Lung (tissue), 12 donors: ENCODE data around the gene LENG8. TPM values are rescaled to one million over a fixed set of nuclear protein-coding genes. Genes with fewer than 3 reads are reported as not detected.
A peak's percentile ranks its signal among the peaks of the same experiment; 100 is the strongest.
"Not testable (repeated sequence)": the region's sequence is repeated elsewhere in the genome, so short reads cannot be mapped to it uniquely, and the experiment has no call there.

Experiments
- ATAC-seq: fragments of 200-7000 bp; cut with Tn5 transposase; one replicate; pipeline ENCODE4 v1.9.1; 2020; ENCODE audit warnings: moderate number of reproducible peaks; ENCODE audit not compliant: insufficient read depth, low FRiP score
- DNase-seq, 3 donors: peaks; one replicate each; pipeline ENCODE4 v3.0.0-alpha.2; 2013 to 2017
- H3K27ac ChIP-seq, 2 donors: one replicate each; pipeline ENCODE4 v1.5.1; 2013; ENCODE audit warnings: mild to moderate bottlenecking in 2 of 2, moderate library complexity in 2 of 2, control low read depth in 1 of 2, inconsistent platforms in 1 of 2, low read depth in 1 of 2, low read length in 1 of 2
- H3K27me3 ChIP-seq, 3 donors: one replicate each; pipeline ENCODE4 v1.5.1; 2013; ENCODE audit warnings: low read length in 2 of 3; ENCODE audit not compliant: control insufficient read depth in 3 of 3, insufficient read depth in 3 of 3
- H3K36me3 ChIP-seq, 4 donors: one replicate each; pipeline ENCODE4 v1.5.1; 2013; ENCODE audit warnings: low read length in 4 of 4, mild to moderate bottlenecking in 1 of 4, moderate library complexity in 1 of 4; ENCODE audit not compliant: control insufficient read depth in 4 of 4, insufficient read depth in 4 of 4
- H3K4me1 ChIP-seq, 5 donors: one replicate each; pipeline ENCODE4 v1.5.1; 2013; ENCODE audit warnings: low read length in 5 of 5, mild to moderate bottlenecking in 2 of 5, moderate library complexity in 1 of 5; ENCODE audit not compliant: control insufficient read depth in 5 of 5, insufficient read depth in 5 of 5
- H3K4me3 ChIP-seq: one replicate; pipeline ENCODE4 v1.5.1; 2013; ENCODE audit warnings: mild to moderate bottlenecking, control low read depth, moderate library complexity
- H3K9ac ChIP-seq, 2 donors: one replicate each; pipeline ENCODE4 v1.5.1; 2013; ENCODE audit warnings: low read length in 2 of 2, control low read depth in 1 of 2; ENCODE audit not compliant: insufficient read depth in 1 of 2
- H3K9me3 ChIP-seq, 4 donors: one replicate each; pipeline ENCODE4 v1.5.1; 2013; ENCODE audit warnings: low read length in 3 of 4, mild to moderate bottlenecking in 1 of 4, moderate library complexity in 1 of 4; ENCODE audit not compliant: control insufficient read depth in 4 of 4, insufficient read depth in 3 of 4
- CTCF ChIP-seq: IDR thresholded peaks from 2 replicates; pipeline ENCODE4 v1.5.1; 2012; ENCODE audit warnings: mild to moderate bottlenecking; ENCODE audit errors: control extremely low read depth, extremely low read depth
- WGBS, 2 donors: extraction: QIAGEN DNeasy Blood & Tissue Kit; methylation state at CpG; one replicate each; pipeline ENCODE4 v1.1.7; 2013; 5-methylcytosine and 5-hydroxymethylcytosine counted together
- polyA plus RNA-seq, 2 donors: library from polyadenylated mRNA; stranded (reverse); fragments of 200-250 nt; gene quantifications; one replicate each; pipeline ENCODE4 v1.2.1, GENCODE V29; 2013
- total RNA-seq, 2 donors: library from RNA; depleted of rRNA in 1 of 2; stranded (reverse); fragments of >200 nt in 1 of 2; gene quantifications; one replicate each; pipeline ENCODE4 v1.2.1, GENCODE V29; 2014 to 2021
- donor health status: control.
- donor health status: control.
- donor health status: Bipolar disorder and iron deficiency.
- donor health status: healthy.
- donor health status: DM: yes; HTN: yes; CAD: no.

The LENG8 gene
- total and polyA plus RNA-seq, 4 donors: 75.1 to 199 (median 113) TPM

- H3K9me3 ChIP-seq: no peaks in the 10 kb centered on the region
- DNase-seq (peak in 2 of 3 donors; percentile 39 to 46), ATAC-seq (no peak)
- no peaks in the 10 kb centered on the region for H3K27me3 ChIP-seq
- no peak overlapping the region for H3K27ac ChIP-seq
- peaks cover 0 to 19% (median 4%) of the 10 kb centered on the region in 5 donors for H3K4me1 ChIP-seq
- no peak overlapping the region for H3K9ac ChIP-seq
- H3K4me3 ChIP-seq: no peak overlapping the region
- peaks cover 0 to 9% (median 4%) of the 10 kb centered on the region in 4 donors for H3K36me3 ChIP-seq
- 72 to 76% methylated on average over 15 of the region's 15 CpGs for WGBS, 2 donors
- no peak for TF ChIP-seq CTCF
Measured at GRCh38 chr19:54439174-54439851, 9.7 kb upstream of the LENG8 start.

- DNase-seq (no peak), ATAC-seq (no peak)
- no peaks in the 10 kb centered on the region for H3K9me3 ChIP-seq
- no peaks in the 10 kb centered on the region for H3K27me3 ChIP-seq
- H3K27ac ChIP-seq: no peak overlapping the region
- 90 to 93% methylated on average over 5 of the region's 5 CpGs for WGBS, 2 donors
- no peak overlapping the region for H3K9ac ChIP-seq
- no peak overlapping the region for H3K4me3 ChIP-seq
- peaks cover 0 to 13% (median 0%) of the 10 kb centered on the region in 5 donors for H3K4me1 ChIP-seq
- TF ChIP-seq CTCF: no peak
- H3K36me3 ChIP-seq: peaks cover 0 to 9% (median 8%) of the 10 kb centered on the region in 4 donors
Measured at GRCh38 chr19:54440641-54441040, 8.4 kb upstream of the LENG8 start.

- ATAC-seq (no peak), DNase-seq (no peak)
Measured at GRCh38 chr19:54444737-54445136, 4.3 kb upstream of the LENG8 start.

GRCh38 chr19:54446349-54446748 is 2.6 kb upstream of the LENG8 start:
- not testable (repeated sequence) for H3K4me3 ChIP-seq, H3K27ac ChIP-seq, ATAC-seq, H3K9me3 ChIP-seq, DNase-seq, H3K27me3 ChIP-seq, H3K9ac ChIP-seq
- WGBS, 2 donors: 95% methylated on average over 15 of the region's 15 CpGs
- peaks cover 8 to 27% (median 15%) of the 10 kb centered on the region in 5 donors for H3K4me1 ChIP-seq
- H3K36me3 ChIP-seq: peaks cover 0 to 20% (median 9%) of the 10 kb centered on the region in 4 donors

More at GRCh38 chr19:54444737-54445136, 4.3 kb upstream of the LENG8 start:
- WGBS, 2 donors: 87 to 91% methylated on average over 7 of the region's 7 CpGs
- peaks cover 0 to 8% (median 7%) of the 10 kb centered on the region in 4 donors for H3K36me3 ChIP-seq
- no peaks in the 10 kb centered on the region for H3K27me3 ChIP-seq
- H3K4me3 ChIP-seq: no peak overlapping the region
- H3K27ac ChIP-seq: no peak overlapping the region
- peaks cover 3 to 11% (median 4%) of the 10 kb centered on the region in 5 donors for H3K4me1 ChIP-seq
- H3K9me3 ChIP-seq: no peaks in the 10 kb centered on the region
- H3K9ac ChIP-seq: no peak overlapping the region
- TF ChIP-seq CTCF: no peak
